GM23338 (cell line): Measurements from ENCODE around the gene DRICH1. TPM values are rescaled to one million over a fixed set of nuclear protein-coding genes. Genes with fewer than 3 reads are reported as not detected.

ENCODE experiments used
- polyA plus RNA-seq: library from polyadenylated mRNA; unstranded; fragments of >200 nt; fragmentation: Nextera tagmentation; extraction: Ambion mirVana; gene quantifications from 2 replicates; pipeline ENCODE4 v1.2.1, GENCODE V29; 2016
- small RNA-seq: library from RNA; depleted of rRNA; stranded (forward); fragments of <200 nt; gene quantifications from one replicate; pipeline ENCODE3, GENCODE V24; 2014; ENCODE audit warnings: low replicate concordance
- total RNA-seq: library from RNA; depleted of rRNA; stranded (reverse); fragments of >200 nt; shearing (Covaris generic); gene quantifications from 2 replicates; pipeline ENCODE4 v1.2.3, GENCODE V29; 2014; rRNA removed

DRICH1 gene
- total and polyA plus RNA-seq, 2 experiments from 2014 or later = not detected

Small RNA genes within 50 kb of the gene (small RNA-seq; reads per million reads assigned to genes)
- not detected for gene AP000346.3

Other genes starting within 250 kb of the DRICH1 start
- not detected in 2 replicates for gene IGLL1, start 52.0 kb downstream of the DRICH1 start, total RNA-seq
- not detected in 2 replicates for gene IGLL1, start 52.0 kb downstream of the DRICH1 start, polyA plus RNA-seq
- not detected in 2 replicates for gene RGL4, start 58.7 kb upstream of the DRICH1 start, total RNA-seq
- 0.07 and 0.16 TPM in 2 replicates for gene RGL4, start 58.7 kb upstream of the DRICH1 start, polyA plus RNA-seq
- gene ZNF70, start 118.8 kb upstream of the DRICH1 start, total RNA-seq = 2.6 TPM in 2 replicates
- gene ZNF70, start 118.8 kb upstream of the DRICH1 start, polyA plus RNA-seq = 0.19 and 0.45 TPM in 2 replicates
- not detected in 2 replicates for gene VPREB3, start 122.1 kb upstream of the DRICH1 start, total RNA-seq
- gene VPREB3, start 122.1 kb upstream of the DRICH1 start, polyA plus RNA-seq = 1.1 and 2.1 TPM in 2 replicates
- gene C22orf15, start 130.7 kb upstream of the DRICH1 start, total RNA-seq = 3.6 and 5.7 TPM in 2 replicates
- gene C22orf15, start 130.7 kb upstream of the DRICH1 start, polyA plus RNA-seq = 9.3 and 10.1 TPM in 2 replicates
- 1.2 and 11.4 TPM in 2 replicates for gene CHCHD10, start 135.7 kb upstream of the DRICH1 start, total RNA-seq
- 101 and 113 TPM in 2 replicates for gene CHCHD10, start 135.7 kb upstream of the DRICH1 start, polyA plus RNA-seq
- gene MMP11, start 140.5 kb upstream of the DRICH1 start, total RNA-seq = 12.1 and 17.4 TPM in 2 replicates
- 4.9 and 5.3 TPM in 2 replicates for gene MMP11, start 140.5 kb upstream of the DRICH1 start, polyA plus RNA-seq
- 115 and 132 TPM in 2 replicates for gene SMARCB1, start 154.6 kb upstream of the DRICH1 start, total RNA-seq
- 113 and 114 TPM in 2 replicates for gene SMARCB1, start 154.6 kb upstream of the DRICH1 start, polyA plus RNA-seq
- gene DERL3, start 206.7 kb upstream of the DRICH1 start, total RNA-seq = 10.6 and 13.6 TPM in 2 replicates
- gene DERL3, start 206.7 kb upstream of the DRICH1 start, polyA plus RNA-seq = 16.6 and 19.5 TPM in 2 replicates
- gene SLC2A11, start 225.6 kb upstream of the DRICH1 start, total RNA-seq = 15.1 and 21.8 TPM in 2 replicates
- 7.1 and 7.4 TPM in 2 replicates for gene SLC2A11, start 225.6 kb upstream of the DRICH1 start, polyA plus RNA-seq